Activated CD8-positive, alpha-beta memory T cell treated with anti-CD3 and anti-CD28 coated beads, Interleukin-2, amount 10 ng/mL, durations not matched to agents 7 days and 5 days (primary cell): ENCODE results near the gene DDHD1. TPM values are rescaled to one million over a fixed set of nuclear protein-coding genes. Genes with fewer than 3 reads are reported as not detected.
"Not testable (repeated sequence)": the region's sequence is repeated elsewhere in the genome, so short reads cannot be mapped to it uniquely, and the experiment has no call there.

Experiments used
- ATAC-seq: fragments of 150-1000 bp; cut with Tn5 transposase; one replicate; pipeline ENCODE4 v1.10.0; 2021; ENCODE audit warnings: moderate library complexity
- CTCF ChIA-PET: fragments of 350-600 bp; sonication (Branson Sonifier 250); formaldehyde crosslinking; loops from one replicate; lab custom pipeline; 2021; ENCODE audit warnings: antibody characterized with exemption; lab: Charles Lee
- DNase-seq: peaks from one replicate; pipeline ENCODE4 v3.0.0-alpha.2; 2020
- H3K27ac Mint-ChIP-seq: one replicate; pipeline ENCODE4 v1.8.0; 2021; ENCODE audit warnings: mild to moderate bottlenecking, mixed read lengths
- H3K27me3 Mint-ChIP-seq: one replicate; pipeline ENCODE4 v1.8.0; 2021; ENCODE audit warnings: mixed read lengths
- H3K36me3 Mint-ChIP-seq: one replicate; pipeline ENCODE4 v1.8.0; 2021; ENCODE audit warnings: mild to moderate bottlenecking, mixed read lengths
- H3K4me1 Mint-ChIP-seq: one replicate; pipeline ENCODE4 v1.8.0; 2021; ENCODE audit warnings: mixed read lengths
- H3K4me3 Mint-ChIP-seq: one replicate; pipeline ENCODE4 v1.8.0; 2021; ENCODE audit warnings: mild to moderate bottlenecking, moderate library complexity, mixed read lengths
- H3K9me3 Mint-ChIP-seq: one replicate; pipeline ENCODE4 v1.8.0; 2022; ENCODE audit warnings: low read depth, mixed read lengths
- total RNA-seq, 2 experiments: library from RNA; stranded (reverse); gene quantifications; one replicate each; pipeline ENCODE4 v1.2.3, GENCODE V29; 2021

Gene DDHD1
- 10 to 100 TPM; 70.7 to 80.5 TPM for total RNA-seq

- ATAC-seq (peak; percentile 81), DNase-seq (peak; percentile 86)
- H3K36me3 Mint-ChIP-seq, result peaks cover 29% of the 10 kb centered on the region
- H3K4me1 Mint-ChIP-seq, result peaks cover 34% of the 10 kb centered on the region
- no peaks in the 10 kb centered on the region for H3K27me3 Mint-ChIP-seq
- H3K27ac Mint-ChIP-seq, result peak within 1 kb of the TSS; percentile 99
- CTCF ChIA-PET, result interaction anchor here (1.0 to 6.4 kb wide), 11 partner anchors 10 to 153 kb away, joined by 3 to 58 read pairs (median 6); no protein-coding TSS in a partner anchor
- H3K9me3 Mint-ChIP-seq, result no peaks in the 10 kb centered on the region
- peak within 1 kb of the TSS; percentile 100 for H3K4me3 Mint-ChIP-seq
These were observed at the start of gene DDHD1 for GRCh38 chr14:53152887-53153701. Gene DDHD1, minus strand, starts transcription at chr14:53153323. Its CDS starts 225 bp downstream, at chr14:53153098.

GRCh38 chr14:53195949-53196348, 42.8 kb upstream of the DDHD1 start:
- peaks cover 15% of the 10 kb centered on the region for H3K4me1 Mint-ChIP-seq
- ATAC-seq (no peak), DNase-seq (no peak)
- peaks cover 5% of the 10 kb centered on the region for H3K9me3 Mint-ChIP-seq
- no peak overlapping the region for H3K27ac Mint-ChIP-seq
- peaks cover 13% of the 10 kb centered on the region for H3K36me3 Mint-ChIP-seq
- CTCF ChIA-PET, result no interaction called here
- H3K4me3 Mint-ChIP-seq, result no peak overlapping the region
- no peaks in the 10 kb centered on the region for H3K27me3 Mint-ChIP-seq

- H3K4me1 Mint-ChIP-seq, result peaks cover 16% of the 10 kb centered on the region
- H3K36me3 Mint-ChIP-seq, result peaks cover 6% of the 10 kb centered on the region
- DNase-seq, result no peak
- H3K27ac Mint-ChIP-seq, result no peak overlapping the region
- H3K9me3 Mint-ChIP-seq, result no peaks in the 10 kb centered on the region
- no peak overlapping the region for H3K4me3 Mint-ChIP-seq
- CTCF ChIA-PET, result interaction anchor here (0.9 to 1.3 kb wide), 2 partner anchors 11 to 113 kb away, joined by 3 to 4 read pairs; no protein-coding TSS in a partner anchor
- ATAC-seq, result no peak
- no peaks in the 10 kb centered on the region for H3K27me3 Mint-ChIP-seq
These were observed 40.1 kb upstream of the DDHD1 start for GRCh38 chr14:53193193-53193592.

DNA sequence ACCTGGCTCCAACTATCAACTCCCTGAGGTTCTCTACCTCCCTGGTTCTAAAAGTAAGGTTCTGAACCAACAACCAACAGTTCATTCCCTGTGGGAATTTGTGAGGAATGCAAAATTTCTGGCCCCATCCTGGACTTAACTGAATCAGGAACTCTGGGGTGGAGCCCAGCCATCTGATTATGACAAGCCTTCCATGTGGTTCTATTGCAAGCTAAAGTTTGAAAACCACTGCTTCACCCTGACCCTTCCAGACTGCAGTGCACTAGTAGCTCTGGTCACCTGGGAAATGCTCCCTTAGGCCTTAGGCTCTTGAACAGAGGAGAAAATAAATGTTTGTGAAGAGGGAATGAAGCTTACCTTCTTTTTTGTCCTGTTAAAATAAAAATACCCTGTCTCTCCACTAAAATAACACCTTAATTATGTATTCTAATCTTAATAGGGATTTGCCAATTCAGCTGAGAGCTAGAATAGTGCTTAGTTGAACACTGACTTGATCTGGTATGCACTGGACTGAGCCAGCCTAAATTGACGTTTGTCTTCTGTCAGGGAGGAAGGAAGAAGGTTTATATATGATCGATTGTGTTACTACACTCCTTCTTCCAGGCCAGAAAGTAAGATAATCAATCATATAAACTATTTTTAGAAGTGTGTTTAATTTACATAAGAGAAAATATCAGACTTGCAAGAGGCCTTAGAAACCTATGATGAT, 39.1 kb upstream of the DDHD1 start:
- no peak overlapping the region for H3K4me3 Mint-ChIP-seq
- no peaks in the 10 kb centered on the region for H3K9me3 Mint-ChIP-seq
- DNase-seq (no peak), ATAC-seq (no peak)
- CTCF ChIA-PET, result interaction anchor here (1.3 kb wide), 1 partner anchor 114 kb away, joined by 4 read pairs; no protein-coding TSS in a partner anchor
- no peak overlapping the region for H3K27ac Mint-ChIP-seq
- peaks cover 16% of the 10 kb centered on the region for H3K4me1 Mint-ChIP-seq
- peaks cover 5% of the 10 kb centered on the region for H3K36me3 Mint-ChIP-seq
- H3K27me3 Mint-ChIP-seq, result no peaks in the 10 kb centered on the region

DNA sequence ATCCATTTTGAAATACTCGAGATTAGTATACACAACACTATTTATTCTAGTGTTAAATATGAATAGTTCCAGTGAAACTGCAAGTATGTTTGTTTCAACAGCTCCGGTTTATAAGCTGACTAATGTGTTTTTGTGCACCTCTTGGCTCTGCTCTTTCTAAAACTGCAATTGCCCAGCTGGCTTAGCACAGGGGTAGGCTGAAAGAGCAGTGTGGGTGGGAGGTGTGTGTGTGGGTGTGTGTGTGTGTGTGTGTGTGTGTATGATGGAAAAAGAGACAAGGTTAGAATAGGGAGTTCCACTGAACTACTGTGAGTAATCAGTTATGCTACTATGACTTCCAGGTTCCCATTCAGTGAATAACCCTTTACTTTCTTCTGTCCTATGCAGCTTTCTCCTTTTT, 37.8 kb upstream of the DDHD1 start:
- Mint-ChIP-seq H3K4me3 (no peak overlapping the region), H3K36me3 (peaks cover 4% of the 10 kb centered on the region), H3K27me3 (no peaks in the 10 kb centered on the region), H3K9me3 (no peaks in the 10 kb centered on the region), H3K4me1 (peaks cover 16% of the 10 kb centered on the region), H3K27ac (no peak overlapping the region)
- CTCF ChIA-PET, result no interaction called here
- no peak for DNase-seq
- no peak for ATAC-seq

- H3K9me3 Mint-ChIP-seq, result no peaks in the 10 kb centered on the region
- CTCF ChIA-PET, result no interaction called here
- peaks cover 8% of the 10 kb centered on the region for H3K36me3 Mint-ChIP-seq
- DNase-seq, result no peak
- no peak overlapping the region for H3K27ac Mint-ChIP-seq
- ATAC-seq, result no peak
- H3K4me3 Mint-ChIP-seq, result no peak overlapping the region
- H3K4me1 Mint-ChIP-seq, result peaks cover 13% of the 10 kb centered on the region
- H3K27me3 Mint-ChIP-seq, result no peaks in the 10 kb centered on the region
These were observed 34.9 kb upstream of the DDHD1 start for GRCh38 chr14:53187921-53188463.

DNA sequence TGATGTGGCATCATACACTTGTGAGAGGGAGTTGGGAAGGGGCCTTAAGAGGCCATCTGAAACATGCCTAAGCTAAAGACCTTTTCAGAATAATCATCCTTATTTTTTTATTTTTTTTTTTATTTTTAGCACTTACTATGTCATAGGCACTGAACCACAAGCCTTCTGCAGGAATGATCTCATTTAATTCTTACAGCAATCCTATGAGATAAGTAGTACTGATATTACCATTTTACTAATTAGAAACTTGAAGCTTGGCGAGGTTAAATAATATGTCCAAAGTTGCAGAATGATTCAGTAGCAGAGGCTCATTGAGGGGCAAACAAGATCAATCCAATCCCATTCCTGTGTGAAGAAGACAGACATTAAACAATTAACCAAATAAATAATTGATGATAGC, 33.4 kb upstream of the DDHD1 start:
- peaks cover 14% of the 10 kb centered on the region for H3K36me3 Mint-ChIP-seq
- H3K4me3 Mint-ChIP-seq, result no peak overlapping the region
- ATAC-seq (no peak), DNase-seq (no peak)
- peaks cover under 1% of the 10 kb centered on the region for H3K9me3 Mint-ChIP-seq
- CTCF ChIA-PET, result no interaction called here
- no peak overlapping the region for H3K27ac Mint-ChIP-seq
- H3K4me1 Mint-ChIP-seq, result peaks cover 10% of the 10 kb centered on the region
- no peaks in the 10 kb centered on the region for H3K27me3 Mint-ChIP-seq

GRCh38 chr14:53183611-53184010, 30.5 kb upstream of the DDHD1 start:
- peaks cover 17% of the 10 kb centered on the region for H3K36me3 Mint-ChIP-seq
- ATAC-seq, result no peak
- H3K27ac Mint-ChIP-seq, result no peak overlapping the region
- H3K4me1 Mint-ChIP-seq, result peaks cover 14% of the 10 kb centered on the region
- H3K4me3 Mint-ChIP-seq, result no peak overlapping the region
- peaks cover 2% of the 10 kb centered on the region for H3K9me3 Mint-ChIP-seq
- H3K27me3 Mint-ChIP-seq, result no peaks in the 10 kb centered on the region
- CTCF ChIA-PET, result no interaction called here
- DNase-seq, result no peak

DNA sequence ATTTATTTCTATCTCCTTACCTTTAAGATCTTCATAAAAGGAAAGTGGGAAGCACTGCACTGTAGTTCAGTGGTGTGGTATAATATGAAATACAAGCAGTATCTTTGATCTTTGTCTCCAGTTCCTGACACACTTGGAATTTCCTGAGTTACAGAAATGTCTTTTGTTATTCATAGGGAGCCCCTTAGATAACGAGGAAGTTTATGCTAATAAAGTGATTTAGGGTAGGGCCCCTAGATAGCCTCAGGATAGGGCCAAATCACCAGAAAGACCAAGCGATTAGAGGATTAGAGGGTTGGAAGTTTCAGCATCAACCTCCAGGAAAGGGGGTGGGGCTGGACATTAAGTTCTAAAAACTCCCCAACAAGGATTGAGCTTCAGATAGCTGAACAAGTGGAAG, 29.9 kb upstream of the DDHD1 start:
- CTCF ChIA-PET, result no interaction called here
- Mint-ChIP-seq H3K27ac (no peak overlapping the region), H3K36me3 (peaks cover 17% of the 10 kb centered on the region), H3K27me3 (no peaks in the 10 kb centered on the region), H3K4me3 (no peak overlapping the region), H3K9me3 (peaks cover 2% of the 10 kb centered on the region), H3K4me1 (peaks cover 14% of the 10 kb centered on the region)
- ATAC-seq, result no peak
- no peak for DNase-seq

DNA sequence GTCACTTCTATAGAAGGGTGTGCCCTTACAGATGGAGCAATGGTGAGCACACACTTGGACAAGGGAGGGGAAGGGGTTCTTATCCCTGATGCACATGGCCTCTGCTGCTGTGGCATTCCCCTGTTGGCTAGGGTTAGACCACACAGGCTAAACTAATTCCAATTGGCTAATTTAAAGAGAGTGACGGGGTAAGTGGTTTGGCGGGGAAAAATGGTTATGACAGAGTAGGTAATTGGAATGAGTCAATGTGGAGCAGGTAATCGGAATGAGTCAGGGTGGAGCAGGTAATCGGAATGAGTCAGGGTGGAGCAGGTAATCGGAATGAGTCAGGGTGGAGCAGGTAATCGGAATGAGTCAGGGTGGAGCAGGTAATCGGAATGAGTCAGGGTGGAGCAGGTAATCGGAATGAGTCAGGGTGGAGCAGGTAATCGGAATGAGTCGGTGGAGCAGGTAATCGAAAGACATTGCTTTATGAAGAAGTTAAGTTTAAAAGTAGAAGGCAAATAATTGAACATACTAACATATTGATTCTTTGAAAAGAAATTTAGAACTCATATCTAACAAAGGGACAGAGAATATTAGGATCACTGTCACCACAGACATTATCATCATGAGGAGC, 28.4 kb upstream of the DDHD1 start:
- peaks cover 15% of the 10 kb centered on the region for H3K36me3 Mint-ChIP-seq
- H3K4me1 Mint-ChIP-seq, result peaks cover 14% of the 10 kb centered on the region
- CTCF ChIA-PET, DNase-seq, H3K27me3 Mint-ChIP-seq, ATAC-seq, H3K9me3 Mint-ChIP-seq, H3K4me3 Mint-ChIP-seq: not testable (repeated sequence)
- H3K27ac Mint-ChIP-seq, result peak overlapping the region; percentile 37

DNA sequence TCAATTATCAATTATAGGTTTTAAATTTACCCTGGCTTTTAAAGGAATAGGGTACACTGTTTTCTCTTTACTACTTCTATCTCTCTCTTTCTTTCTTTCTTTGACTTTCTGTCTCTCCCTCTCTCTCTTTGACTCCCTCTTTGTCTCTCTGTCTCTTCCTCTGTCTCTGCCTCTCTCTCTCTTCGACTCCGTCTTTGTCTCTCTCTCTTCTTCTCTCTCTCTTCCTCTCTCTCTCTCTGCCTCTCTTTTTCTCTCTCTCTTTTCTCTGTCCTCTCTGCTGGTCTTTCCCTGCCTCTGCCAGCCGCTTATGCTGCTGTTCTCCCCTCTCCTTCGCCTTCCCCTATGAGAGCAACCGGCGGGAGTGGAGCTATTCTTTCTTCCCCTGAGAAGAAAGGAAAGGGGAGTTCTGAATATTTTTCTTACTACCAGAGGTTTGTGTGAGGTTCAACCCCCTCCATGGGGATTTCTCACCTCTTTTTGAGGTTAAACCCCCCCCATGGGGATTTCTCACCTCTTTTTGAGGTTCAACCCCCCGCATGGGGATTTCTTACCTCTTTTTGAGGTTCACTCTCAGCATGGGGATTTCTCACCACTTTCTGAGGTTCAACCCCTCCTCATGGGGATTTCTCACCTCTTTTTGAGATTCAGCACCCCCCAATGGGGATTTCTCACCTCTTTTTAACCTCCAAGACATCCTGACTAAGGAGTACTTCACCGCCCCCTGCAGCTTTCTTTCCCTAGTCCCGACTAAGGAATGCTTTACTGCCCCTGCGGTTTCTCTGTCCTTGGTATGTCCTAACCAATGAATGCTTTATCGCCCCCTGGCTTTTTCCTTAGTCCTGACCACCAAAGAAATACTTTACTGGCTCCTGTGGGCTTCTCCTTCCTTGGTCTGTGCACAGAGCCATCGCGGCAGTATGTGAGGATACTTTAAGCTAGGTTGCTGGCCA, 27.4 kb upstream of the DDHD1 start:
- H3K4me1 Mint-ChIP-seq, result peaks cover 14% of the 10 kb centered on the region
- no peak for DNase-seq
- peaks cover 2% of the 10 kb centered on the region for H3K9me3 Mint-ChIP-seq
- ATAC-seq, result no peak
- H3K27me3 Mint-ChIP-seq, result no peaks in the 10 kb centered on the region
- CTCF ChIA-PET, result interaction anchor here (0.6 kb wide), 1 partner anchor 28 kb away, joined by 3 read pairs; no protein-coding TSS in a partner anchor
- H3K27ac Mint-ChIP-seq, result no peak overlapping the region
- H3K4me3 Mint-ChIP-seq, result no peak overlapping the region
- H3K36me3 Mint-ChIP-seq, result peaks cover 15% of the 10 kb centered on the region

DNA sequence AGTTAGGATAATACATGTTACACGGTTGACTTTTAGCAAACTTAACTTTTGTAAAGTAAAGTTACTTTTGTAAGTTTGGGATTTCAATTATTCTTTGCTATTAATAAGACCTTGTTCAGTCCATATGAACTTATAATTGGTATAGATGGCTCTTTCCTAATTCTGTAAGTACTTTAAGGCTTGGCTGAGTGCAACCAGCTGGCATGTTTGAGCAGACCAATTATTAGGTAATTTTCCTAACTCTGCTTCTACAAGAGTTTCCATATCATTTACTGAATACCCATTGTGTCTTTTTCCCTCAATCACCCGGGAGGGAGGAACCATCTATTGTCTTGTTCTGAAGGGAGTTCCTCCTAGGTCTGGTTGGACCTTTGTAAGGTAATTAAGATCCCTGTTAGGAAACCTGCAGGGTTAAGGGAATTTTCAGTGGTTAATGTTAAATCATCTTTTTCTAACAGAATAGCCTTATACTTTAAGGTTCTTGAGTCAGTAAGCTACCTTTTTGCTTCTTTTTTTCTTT, 26.4 kb upstream of the DDHD1 start:
- DNase-seq, H3K27me3 Mint-ChIP-seq, H3K9me3 Mint-ChIP-seq, H3K27ac Mint-ChIP-seq, CTCF ChIA-PET, H3K4me3 Mint-ChIP-seq, ATAC-seq: not testable (repeated sequence)
- Mint-ChIP-seq H3K4me1 (peaks cover 14% of the 10 kb centered on the region), H3K36me3 (peaks cover 15% of the 10 kb centered on the region)
